Measurements from ENCODE around the gene SLC25A39. TPM values are rescaled to one million over a fixed set of nuclear protein-coding genes. Genes with fewer than 3 reads are reported as not detected.
"Not testable (repeated sequence)": the region's sequence is repeated elsewhere in the genome, so short reads cannot be mapped to it uniquely, and the experiment has no call there.

SLC25A39 gene
- total RNA-seq, 1 donor from 2014 or later, result 80.6 TPM

- Histone ChIP-seq H3K27ac (ENCODE audit: low read depth, low read length) (no peak overlapping the region), H3K4me3 (ENCODE audit: insufficient read depth, low read depth, low read length) (no peak overlapping the region), H3K9me3 (ENCODE audit: insufficient read depth, low read depth, low read length) (no peaks in the 10 kb centered on the region), H4K20me1 (ENCODE audit: insufficient read depth, low read length) (peaks cover 61% of the 10 kb centered on the region), H3K79me2 (ENCODE audit: insufficient read depth, low read length) (peaks cover 13% of the 10 kb centered on the region), H2AFZ (ENCODE audit: low read depth, low read length) (no peak overlapping the region), H3K27me3 (ENCODE audit: insufficient read depth, low read length) (no peaks in the 10 kb centered on the region), H3K9ac (ENCODE audit: low read length) (no peak overlapping the region), H3K4me2 (ENCODE audit: low read length) (no peak overlapping the region), H3K36me3 (ENCODE audit: insufficient read depth, low read length) (no peaks in the 10 kb centered on the region), H3K4me1 (ENCODE audit: insufficient read depth, low read length) (no peaks in the 10 kb centered on the region)
- peaks cover 10% of the 10 kb centered on the region for H3K36me3 Mint-ChIP-seq (ENCODE audit: low read depth, unreplicated experiment)
- no peak for TF ChIP-seq EZH2 (IDR thresholded peaks at IDR 0.05; ENCODE audit: insufficient read depth, low read length)
- TF ChIP-seq CTCF (IDR thresholded peaks at IDR 0.05; ENCODE audit: insufficient read depth, low read depth, low read length), result no peak
- no peak for FAIRE-seq
- no peak overlapping the region for H3K4me3 Mint-ChIP-seq (ENCODE audit: unreplicated experiment)
- H3K27ac Mint-ChIP-seq (ENCODE audit: unreplicated experiment), result no peak overlapping the region
- H3K9me3 Mint-ChIP-seq (ENCODE audit: unreplicated experiment), result no peaks in the 10 kb centered on the region
- DNase-seq (ENCODE audit: low read depth), result no peak
- H3K4me1 Mint-ChIP-seq (ENCODE audit: low read depth, unreplicated experiment), result peaks cover 2% of the 10 kb centered on the region
- H3K27me3 Mint-ChIP-seq (ENCODE audit: low read depth, unreplicated experiment), result peaks cover 5% of the 10 kb centered on the region
These were observed 24.4 kb upstream of the SLC25A39 start for GRCh38 chr17:44348988-44349364.

DNA sequence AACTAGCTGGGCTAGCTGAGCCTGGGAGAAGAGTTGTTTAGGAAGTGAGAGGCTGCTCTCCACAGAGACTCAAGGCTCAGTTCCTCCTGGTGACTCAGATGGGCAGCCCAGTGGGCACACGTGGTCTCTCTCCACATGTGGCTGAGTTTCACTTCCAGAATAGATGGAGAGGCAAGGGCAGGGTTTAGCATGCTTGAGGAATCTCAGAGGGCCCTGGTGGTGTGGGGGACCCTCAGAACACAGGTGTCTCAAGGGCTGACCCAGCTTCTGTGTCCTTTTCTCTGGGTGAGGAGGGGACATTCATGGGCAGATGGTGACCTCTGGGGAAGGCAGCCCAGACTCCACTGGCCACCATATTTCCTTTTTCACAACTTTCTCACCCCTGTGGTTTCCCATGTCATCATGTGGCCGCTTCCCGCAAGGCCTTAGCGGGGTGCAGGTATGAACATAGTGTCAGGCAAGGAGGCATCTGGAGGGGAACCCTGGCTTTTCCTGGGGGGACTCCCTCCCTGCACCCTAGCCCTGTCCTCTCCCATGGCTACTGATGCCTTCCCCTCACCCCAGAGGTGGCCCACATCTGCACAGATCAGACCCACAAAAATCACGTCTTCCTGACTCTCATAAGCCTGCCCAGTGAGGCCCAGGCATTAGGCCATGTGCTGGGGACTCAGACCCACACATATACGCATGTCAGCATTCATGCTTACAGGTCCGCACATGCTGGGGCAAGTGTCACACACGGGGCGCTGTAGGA, 23.8 kb upstream of the SLC25A39 start:
- TF ChIP-seq EZH2 (IDR thresholded peaks at IDR 0.05; ENCODE audit: insufficient read depth, low read length), result no peak
- TF ChIP-seq CTCF (IDR thresholded peaks at IDR 0.05; ENCODE audit: insufficient read depth, low read depth, low read length), result no peak
- no peak for FAIRE-seq
- H3K4me3 ChIP-seq (ENCODE audit: insufficient read depth, low read depth, low read length), result no peak overlapping the region

DNA sequence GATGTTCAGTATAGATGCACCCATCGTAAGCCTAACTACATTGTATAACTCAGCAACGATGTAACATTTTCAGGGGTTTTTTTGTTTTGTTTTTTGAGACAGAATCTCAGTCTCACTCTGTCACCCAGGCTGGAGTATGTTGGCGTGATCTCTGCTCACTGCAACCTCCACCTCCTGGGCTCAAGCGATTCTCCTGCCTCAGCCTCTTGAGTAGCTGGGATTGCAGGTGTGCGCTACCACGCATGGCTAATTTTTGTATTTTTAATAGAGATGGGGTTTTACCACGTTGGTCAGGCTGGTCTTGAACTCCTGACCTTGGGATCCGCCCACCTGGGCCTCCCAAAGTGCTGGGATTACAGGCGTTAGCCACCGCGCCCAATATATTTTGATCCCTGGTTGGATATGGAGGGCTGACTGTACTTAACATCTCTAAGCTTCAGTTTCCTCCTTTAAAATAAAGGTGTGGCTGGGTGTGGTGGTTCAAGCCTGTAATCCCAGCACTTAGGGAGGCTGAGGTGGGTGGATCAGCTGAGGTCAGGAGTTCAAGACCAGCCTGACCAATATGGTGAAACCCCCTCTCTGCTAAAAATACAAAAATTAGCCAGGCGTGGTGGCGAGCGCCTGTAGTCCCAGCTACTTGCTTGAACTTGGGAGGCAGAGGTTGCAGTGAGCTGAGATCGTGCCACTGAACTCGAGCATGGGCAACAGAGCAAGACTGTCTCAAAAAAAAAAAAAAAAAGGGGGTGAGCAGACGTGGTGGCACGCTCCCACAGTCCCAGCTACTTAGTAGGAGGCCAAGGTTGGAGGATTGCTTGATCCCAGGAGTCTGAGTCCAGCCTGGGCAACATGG, 22.8 kb upstream of the SLC25A39 start:
- not testable (repeated sequence) for H3K27me3 ChIP-seq (ENCODE audit: insufficient read depth, low read length); H3K4me1 Mint-ChIP-seq (ENCODE audit: low read depth, unreplicated experiment); H3K36me3 Mint-ChIP-seq (ENCODE audit: low read depth, unreplicated experiment); DNase-seq (ENCODE audit: low read depth); H3K9me3 ChIP-seq (ENCODE audit: insufficient read depth, low read depth, low read length); H3K36me3 ChIP-seq (ENCODE audit: insufficient read depth, low read length); H3K9ac ChIP-seq (ENCODE audit: low read length); H2AFZ ChIP-seq (ENCODE audit: low read depth, low read length); H3K4me1 ChIP-seq (ENCODE audit: insufficient read depth, low read length); H3K4me2 ChIP-seq (ENCODE audit: low read length); H3K27ac Mint-ChIP-seq (ENCODE audit: unreplicated experiment); H3K9me3 Mint-ChIP-seq (ENCODE audit: unreplicated experiment); H3K4me3 ChIP-seq (ENCODE audit: insufficient read depth, low read depth, low read length); H3K27ac ChIP-seq (ENCODE audit: low read depth, low read length); FAIRE-seq
- peaks cover 14% of the 10 kb centered on the region for H3K27me3 Mint-ChIP-seq (ENCODE audit: low read depth, unreplicated experiment)
- H3K4me3 Mint-ChIP-seq (ENCODE audit: unreplicated experiment), result peak overlapping the region; percentile 14
- H4K20me1 ChIP-seq (ENCODE audit: insufficient read depth, low read length), result peaks cover 51% of the 10 kb centered on the region
- H3K79me2 ChIP-seq (ENCODE audit: insufficient read depth, low read length), result peaks cover 13% of the 10 kb centered on the region

More for the DNA sequence above, 23.8 kb upstream of the SLC25A39 start:
- H3K27me3 Mint-ChIP-seq (ENCODE audit: low read depth, unreplicated experiment), result peaks cover 11% of the 10 kb centered on the region
- DNase-seq (ENCODE audit: low read depth), result no peak
- no peak overlapping the region for H3K9ac ChIP-seq (ENCODE audit: low read length)
- no peaks in the 10 kb centered on the region for H3K9me3 ChIP-seq (ENCODE audit: insufficient read depth, low read depth, low read length)
- H2AFZ ChIP-seq (ENCODE audit: low read depth, low read length), result no peak overlapping the region
- H3K27ac ChIP-seq (ENCODE audit: low read depth, low read length), result no peak overlapping the region
- no peak overlapping the region for H3K4me2 ChIP-seq (ENCODE audit: low read length)
- no peak overlapping the region for H3K27ac Mint-ChIP-seq (ENCODE audit: unreplicated experiment)
- peaks cover 61% of the 10 kb centered on the region for H4K20me1 ChIP-seq (ENCODE audit: insufficient read depth, low read length)
- H3K4me1 ChIP-seq (ENCODE audit: insufficient read depth, low read length), result no peaks in the 10 kb centered on the region
- H3K4me3 Mint-ChIP-seq (ENCODE audit: unreplicated experiment), result no peak overlapping the region
- H3K36me3 Mint-ChIP-seq (ENCODE audit: low read depth, unreplicated experiment), result peaks cover 10% of the 10 kb centered on the region
- H3K9me3 Mint-ChIP-seq (ENCODE audit: unreplicated experiment), result no peaks in the 10 kb centered on the region
- no peaks in the 10 kb centered on the region for H3K27me3 ChIP-seq (ENCODE audit: insufficient read depth, low read length)
- H3K79me2 ChIP-seq (ENCODE audit: insufficient read depth, low read length), result peaks cover 13% of the 10 kb centered on the region
- H3K36me3 ChIP-seq (ENCODE audit: insufficient read depth, low read length), result no peaks in the 10 kb centered on the region
- H3K4me1 Mint-ChIP-seq (ENCODE audit: low read depth, unreplicated experiment), result peaks cover 2% of the 10 kb centered on the region
